ENCODE data around the gene NDUFAB1.
A peak's percentile ranks its signal among the peaks of the same experiment; 100 is the strongest.
"Not testable (repeated sequence)": the region's sequence is repeated elsewhere in the genome, so short reads cannot be mapped to it uniquely, and the experiment has no call there.

Gene NDUFAB1

DNA sequence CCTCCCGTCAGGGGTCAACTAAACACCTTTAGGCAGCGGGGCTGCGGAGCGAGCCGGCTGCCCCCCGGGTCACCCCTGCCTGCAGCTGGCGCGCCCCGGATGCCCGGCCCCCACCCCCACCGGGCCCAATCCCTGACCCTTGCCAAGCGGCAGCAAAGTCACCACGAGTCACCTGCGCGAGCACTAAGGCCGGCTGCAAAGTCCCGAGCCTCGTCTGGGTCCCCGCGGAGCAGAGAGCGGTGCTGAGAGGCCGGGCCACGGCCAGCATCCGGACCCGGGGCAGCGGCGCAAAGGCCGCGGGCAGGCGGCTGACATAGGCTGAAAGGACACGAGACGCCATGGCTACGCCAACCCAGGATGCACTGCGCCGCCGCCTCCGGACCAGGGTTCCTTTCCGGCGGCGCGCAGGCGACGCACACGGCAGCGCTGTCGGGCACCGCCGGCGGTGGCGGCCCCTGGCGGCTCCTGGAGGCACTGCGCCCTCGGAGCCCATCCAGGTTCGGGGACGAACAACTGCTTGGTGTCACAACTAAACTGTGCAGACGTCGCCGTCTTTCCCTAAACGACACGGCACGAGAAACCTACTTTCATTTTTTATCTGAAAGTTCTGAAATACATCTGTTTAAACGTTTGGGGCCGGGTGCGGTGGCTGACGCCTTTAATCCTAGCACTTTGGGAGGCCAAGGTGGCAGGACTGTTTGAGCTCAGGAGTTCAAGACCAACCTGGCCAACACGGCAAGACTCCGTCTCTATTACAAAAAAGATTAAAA lies at the start of gene NDUFAB1:
Gene NDUFAB1 (minus strand): TSS at position 366 of the 770 bp plus-strand sequence. CDS start 26 bp downstream, at position 340.
- peak; percentile 77 for DNase-seq (ENCODE audit: low read depth)

- no peak for DNase-seq (ENCODE audit: low read depth)
These were observed 46.2 kb upstream of the NDUFAB1 start for GRCh38 chr16:23642246-23642774.

DNA sequence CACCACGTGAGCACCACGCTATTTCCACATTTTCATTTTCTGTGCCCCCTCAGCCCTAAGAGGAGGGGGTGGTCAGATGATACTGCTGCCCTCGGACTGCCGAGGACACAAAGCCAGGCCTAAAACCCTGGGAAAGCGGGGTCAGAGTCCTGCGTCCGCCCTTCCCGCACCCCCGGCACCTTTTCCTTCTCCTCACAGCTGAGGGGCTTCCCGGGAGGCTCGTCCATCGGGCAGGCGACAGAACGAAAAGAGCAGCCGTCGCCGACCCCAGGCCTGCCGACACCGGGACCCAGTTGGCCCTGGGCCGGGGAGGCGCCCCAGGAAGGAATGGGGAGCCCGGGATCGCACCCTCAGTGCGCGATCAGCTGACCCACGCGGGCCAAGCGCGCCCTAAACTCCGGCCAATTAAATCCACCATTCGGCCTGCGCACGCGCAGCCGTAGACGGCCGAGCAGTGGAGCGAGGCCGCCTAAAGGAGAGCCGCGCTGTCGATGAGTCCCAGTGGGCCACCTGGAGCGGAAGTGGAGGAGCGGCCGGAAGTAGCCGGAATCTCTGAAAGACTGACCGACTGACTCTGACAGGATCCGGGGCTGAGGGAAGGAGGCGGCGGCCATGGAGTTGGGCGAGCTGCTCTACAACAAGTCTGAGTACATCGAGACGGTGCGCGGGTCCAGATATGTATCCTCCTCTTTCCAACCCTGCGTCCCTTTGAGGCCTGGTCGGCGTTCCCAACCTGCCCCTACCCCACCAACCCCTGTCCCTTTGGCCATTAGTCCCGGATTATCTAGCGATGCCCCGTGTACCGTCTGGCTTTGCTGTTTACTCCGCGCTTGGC lies 45.0 kb upstream of the NDUFAB1 start, which contains the start of the genes DCTN5 and PALB2:
Gene DCTN5 (plus strand): TSS at position 536 of the 835 bp plus-strand sequence. CDS start 77 bp downstream, at position 613.
Gene PALB2 (minus strand): TSS at position 380 of the 835 bp plus-strand sequence. CDS start 153 bp downstream, at position 227.
- DNase-seq (ENCODE audit: low read depth), result peak; percentile 91

- no peak for DNase-seq (ENCODE audit: low read depth)
These were observed 44.5 kb upstream of the NDUFAB1 start for GRCh38 chr16:23640615-23640930.

GRCh38 chr16:23635958-23636357 lies 39.8 kb upstream of the NDUFAB1 start:
- DNase-seq (ENCODE audit: low read depth), result no peak

GRCh38 chr16:23634461-23635036 lies 38.4 kb upstream of the NDUFAB1 start:
- DNase-seq (ENCODE audit: low read depth), result no peak

GRCh38 chr16:23631874-23632273 lies 35.8 kb upstream of the NDUFAB1 start:
- DNase-seq (ENCODE audit: low read depth), result not testable (repeated sequence)

DNA sequence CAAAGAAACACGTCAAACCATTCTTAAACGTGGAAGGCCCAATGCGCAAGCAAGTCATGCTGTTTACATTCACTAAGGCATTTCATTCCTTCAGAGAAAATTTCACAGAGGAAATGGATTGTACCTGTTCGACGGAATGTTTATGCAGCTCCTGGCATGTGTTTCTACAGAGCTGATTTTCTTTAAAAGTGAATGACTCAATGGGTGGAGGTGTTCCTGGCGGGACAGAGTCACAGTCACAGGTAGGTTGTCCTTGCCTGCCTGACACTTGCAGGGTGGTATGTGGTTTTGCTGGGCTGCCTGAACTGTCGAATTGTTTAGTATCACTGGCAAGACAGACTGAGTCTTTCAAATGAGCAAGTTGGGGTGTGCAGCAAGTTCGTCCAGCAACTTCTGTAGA lies 33.4 kb upstream of the NDUFAB1 start:
- DNase-seq (ENCODE audit: low read depth), result no peak

DNA sequence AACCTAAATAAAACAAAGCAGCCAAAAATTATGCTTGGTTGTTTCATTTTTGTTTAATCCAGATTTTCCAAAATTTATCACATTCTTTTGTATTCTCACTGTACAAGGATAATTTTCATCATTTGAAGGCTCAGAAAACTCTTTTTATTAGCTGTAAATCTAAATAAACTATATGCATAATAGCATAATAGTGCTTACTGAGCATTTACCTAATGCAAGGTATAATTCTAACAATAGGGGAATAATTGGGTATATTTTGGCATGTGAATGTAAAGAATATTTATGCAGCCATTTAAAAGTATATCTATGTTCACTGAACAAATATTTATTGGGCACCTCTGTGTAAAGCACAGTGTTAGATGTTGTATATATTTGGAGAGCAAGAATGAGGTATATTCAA lies 28.0 kb upstream of the NDUFAB1 start:
- DNase-seq (ENCODE audit: low read depth), result no peak

DNA sequence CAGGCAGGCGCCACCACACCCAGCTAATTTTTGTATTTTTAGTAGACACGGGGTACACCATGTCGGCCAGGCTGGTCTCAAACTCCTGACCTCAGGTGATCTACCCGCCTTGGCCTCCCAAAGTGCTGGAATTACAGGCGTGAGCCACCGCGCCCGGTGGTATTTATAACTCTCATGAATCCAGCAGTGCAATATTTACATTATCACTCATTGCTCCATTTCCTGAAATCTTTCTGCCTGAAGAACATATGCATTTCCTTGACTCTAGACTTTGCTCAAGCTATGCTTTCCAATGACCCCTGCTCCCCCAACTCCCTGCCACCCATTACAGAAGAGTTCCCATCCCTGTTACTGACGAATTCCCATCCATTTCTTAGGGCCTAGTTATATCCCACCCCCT lies 19.7 kb upstream of the NDUFAB1 start:
- DNase-seq (ENCODE audit: low read depth), result no peak

DNA sequence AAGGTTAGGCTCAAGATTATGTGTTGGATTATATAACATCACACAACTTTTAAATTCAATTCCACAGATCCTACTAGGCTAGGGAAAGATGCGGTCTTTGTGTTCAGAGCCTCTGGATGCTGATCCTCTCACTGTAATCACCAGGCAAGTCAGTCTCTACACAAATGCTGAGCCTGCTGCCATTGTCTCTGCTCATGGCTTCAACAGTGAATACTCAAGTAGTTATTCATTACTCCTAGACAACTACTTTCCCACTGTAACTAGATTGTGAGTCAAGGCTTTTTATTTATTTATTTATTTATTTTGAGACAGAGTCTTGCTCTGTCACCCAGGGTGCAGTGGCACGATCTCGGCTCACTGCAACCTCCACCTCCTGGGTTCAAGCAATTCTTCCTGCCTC lies 15.8 kb upstream of the NDUFAB1 start:
- no peak for DNase-seq (ENCODE audit: low read depth)

DNA sequence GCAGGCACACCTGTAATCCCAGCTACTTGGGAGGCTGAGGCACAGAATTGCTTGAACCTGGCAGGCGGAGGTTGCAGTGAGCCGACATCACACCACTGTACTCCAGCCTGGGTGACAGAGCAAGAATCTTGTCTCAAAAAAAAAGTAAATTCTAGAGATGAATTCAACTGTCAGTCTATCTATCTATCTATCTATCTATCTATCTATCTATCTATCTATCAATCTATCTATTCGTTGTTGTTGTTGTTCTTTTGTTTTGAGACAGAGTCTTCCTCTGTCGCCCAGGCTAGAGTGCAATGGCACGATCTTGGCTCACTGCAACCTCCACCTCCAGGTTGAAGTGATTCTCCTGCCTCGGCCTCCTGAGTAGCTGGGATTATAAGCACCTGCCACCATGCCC lies 14.8 kb upstream of the NDUFAB1 start:
- not testable (repeated sequence) for DNase-seq (ENCODE audit: low read depth)

DNA sequence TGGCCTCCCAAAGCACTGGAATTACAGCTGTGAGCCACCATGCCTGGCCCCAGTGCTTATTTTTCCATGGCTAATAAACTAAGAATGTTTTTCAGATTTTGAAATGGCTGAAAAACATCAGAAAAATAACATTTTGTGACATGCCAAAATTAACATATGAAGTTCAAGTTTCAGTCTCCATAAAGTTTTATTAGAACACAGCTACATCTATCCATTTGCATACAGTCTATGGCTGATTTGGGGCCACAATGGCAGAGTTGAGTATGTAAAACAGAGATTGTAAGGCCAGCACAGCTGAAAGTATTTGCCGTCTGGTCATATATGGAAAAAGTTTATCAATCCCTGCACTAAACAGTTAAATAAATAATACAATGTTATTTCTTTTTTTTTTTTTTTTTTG lies 13.8 kb upstream of the NDUFAB1 start:
- no peak for DNase-seq (ENCODE audit: low read depth)

DNA sequence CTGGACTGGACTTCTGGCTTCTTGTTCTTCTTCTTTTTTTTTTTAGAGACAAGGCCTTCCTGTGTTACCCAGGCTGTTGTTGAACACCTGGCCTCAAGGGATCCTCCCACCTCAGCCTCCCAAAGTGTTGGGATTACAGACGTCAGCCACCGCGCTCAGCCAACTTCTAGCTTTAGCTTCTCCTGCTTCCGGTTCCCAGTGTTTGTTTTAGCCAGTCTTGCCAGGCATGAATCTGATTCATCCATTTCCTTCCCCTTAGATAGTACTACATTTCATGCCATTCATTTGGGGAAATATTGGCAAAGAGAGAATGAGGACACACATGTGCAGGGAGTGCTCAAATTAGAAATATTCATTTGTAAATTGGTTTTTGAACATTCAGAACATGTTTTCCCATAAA lies 12.1 kb upstream of the NDUFAB1 start:
- peak; percentile 27 for DNase-seq (ENCODE audit: low read depth)

DNA sequence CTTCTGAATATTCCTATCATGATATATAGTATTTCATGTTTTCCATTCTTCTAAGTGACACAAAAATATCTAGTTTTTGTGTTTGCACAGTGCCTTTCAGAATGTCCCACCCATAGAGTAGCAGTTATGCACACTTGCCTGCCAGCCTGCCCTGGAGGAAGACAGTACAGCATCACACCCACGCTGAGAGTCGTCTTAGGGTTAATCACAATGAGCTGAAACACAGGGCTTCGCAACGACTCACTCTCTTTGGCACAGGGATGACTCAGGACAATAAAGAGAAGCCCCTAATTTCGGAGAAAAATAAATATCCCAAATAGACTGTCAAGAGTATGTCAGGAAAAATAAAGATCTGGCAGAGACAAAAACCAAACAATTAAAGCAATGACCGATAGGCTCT lies 11.6 kb upstream of the NDUFAB1 start:
- no peak for DNase-seq (ENCODE audit: low read depth)

DNA sequence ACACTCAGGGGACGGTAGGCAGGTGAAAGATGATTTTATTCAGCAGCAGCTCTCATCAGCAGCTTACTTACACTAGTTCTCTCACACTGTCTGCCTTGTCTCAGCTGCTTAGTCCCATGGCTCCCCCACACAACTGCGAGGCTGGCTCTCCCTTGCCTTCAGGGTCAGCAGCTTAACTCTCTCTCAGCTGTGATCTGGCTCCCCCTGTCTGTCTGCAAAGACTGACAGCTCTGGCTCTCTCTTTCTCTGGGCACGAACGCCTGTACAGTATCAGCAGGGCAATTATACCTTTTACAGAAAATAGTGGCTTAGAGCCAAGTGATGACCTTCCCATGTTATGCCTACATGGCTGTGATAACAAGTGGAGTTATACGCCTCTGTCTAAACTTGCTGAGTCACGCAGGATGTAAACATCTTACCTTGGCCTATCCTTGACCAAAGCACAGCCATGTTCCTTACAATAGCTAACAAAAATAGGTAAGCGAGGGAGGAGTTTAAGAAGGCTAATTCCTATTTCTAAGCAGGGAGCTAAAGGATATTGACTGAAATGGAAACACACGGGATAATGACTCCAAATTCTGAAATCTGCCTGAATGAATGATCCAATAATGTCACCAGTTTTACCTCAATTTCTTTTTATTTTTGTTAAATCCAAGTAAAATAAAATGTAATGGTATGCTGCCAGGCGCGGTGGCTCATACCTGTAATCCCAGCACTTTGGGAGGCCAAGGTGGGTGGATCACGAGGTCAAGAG lies 1.1 kb upstream of the NDUFAB1 start:
- no peak for DNase-seq (ENCODE audit: low read depth)

DNA sequence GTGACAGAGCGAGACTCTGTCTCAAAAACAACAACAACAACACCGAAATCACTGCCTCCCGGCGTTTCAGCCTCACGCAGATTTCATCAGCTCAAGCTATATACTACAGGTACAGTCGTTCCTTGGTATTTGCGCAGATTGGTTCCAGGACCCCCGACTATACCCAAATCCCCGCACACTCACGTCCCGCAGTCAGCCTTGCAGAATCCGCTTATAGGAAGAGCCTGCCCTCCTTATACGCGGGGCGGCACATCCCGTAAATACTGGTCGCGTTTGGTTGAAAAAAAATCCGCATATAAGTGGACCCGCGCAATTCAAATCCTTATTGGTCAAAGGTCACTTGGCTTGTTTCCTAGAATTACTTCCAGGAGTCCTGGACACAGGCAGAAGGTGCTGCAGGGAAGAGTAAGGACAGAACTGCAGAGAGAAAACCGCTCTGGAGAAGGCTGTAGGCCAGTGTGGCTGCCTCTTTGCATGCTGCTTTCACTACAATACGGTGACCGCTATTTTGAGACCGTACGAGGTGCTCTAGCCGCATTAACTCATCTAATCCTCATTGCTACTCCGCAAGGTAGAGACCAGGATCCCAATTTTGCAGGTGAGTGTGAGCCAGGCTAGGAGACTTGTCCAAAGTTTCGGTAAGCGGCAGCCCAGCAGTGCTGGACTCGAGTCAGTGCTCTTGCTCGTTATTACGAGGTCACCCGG lies 718 bp downstream of the NDUFAB1 start:
- DNase-seq (ENCODE audit: low read depth), result no peak

DNA sequence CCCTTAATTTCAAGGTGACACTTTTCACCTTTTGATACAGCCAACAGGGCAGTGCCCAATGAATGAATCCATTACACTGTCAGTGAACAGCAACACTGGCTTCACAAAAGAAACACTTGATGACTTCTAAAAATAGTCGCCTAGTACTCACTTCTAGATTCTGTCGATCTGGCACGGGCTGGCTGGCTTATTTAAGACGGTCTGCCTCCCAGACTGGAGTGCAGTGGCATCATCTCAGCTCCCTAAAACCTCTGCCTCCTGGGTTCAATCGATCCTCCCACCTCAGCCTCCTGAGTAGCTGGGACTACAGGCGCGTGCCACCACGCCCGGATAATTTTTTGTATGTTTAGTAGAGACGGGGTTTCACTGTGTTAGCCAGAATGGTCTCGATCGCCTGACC lies 1.9 kb downstream of the NDUFAB1 start:
- no peak for DNase-seq (ENCODE audit: low read depth)

GRCh38 chr16:23590181-23590580 lies 5.9 kb downstream of the NDUFAB1 start:
- no peak for DNase-seq (ENCODE audit: low read depth)

DNA sequence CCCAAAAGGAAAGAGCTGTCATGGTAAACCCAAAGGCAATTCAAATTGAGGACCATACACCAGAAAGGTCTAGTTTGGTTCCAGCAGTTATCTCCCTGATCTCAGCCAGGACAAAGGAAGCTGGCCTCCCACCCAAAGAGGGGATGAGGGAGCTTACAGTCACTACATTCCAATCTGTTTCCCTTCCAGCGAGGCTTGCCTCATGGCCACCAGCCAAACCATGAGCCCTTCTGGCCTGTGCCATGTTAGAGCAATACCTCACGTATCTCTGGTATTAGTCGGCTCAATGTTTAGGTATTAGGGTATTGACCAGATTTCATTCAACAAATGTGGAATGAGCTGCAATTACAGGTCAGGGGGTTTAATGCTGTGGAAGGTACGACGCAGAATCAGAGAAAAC lies 8.4 kb downstream of the NDUFAB1 start:
- no peak for DNase-seq (ENCODE audit: low read depth)
